Muscle layer of colon (tissue), 2 donors: ENCODE data around the gene CRLF2.
"Not testable (repeated sequence)": the region's sequence is repeated elsewhere in the genome, so short reads cannot be mapped to it uniquely, and the experiment has no call there.

Source experiments
- H3K27ac ChIP-seq: one replicate; pipeline ENCODE4 v1.7.0; 2013; ENCODE audit warnings: low read depth, mild to moderate bottlenecking, low read length, moderate library complexity
- H3K27me3 ChIP-seq, 2 donors: one replicate each; pipeline ENCODE4 v1.7.0; 2013; ENCODE audit warnings: low read length in 2 of 2, mild to moderate bottlenecking in 2 of 2; ENCODE audit not compliant: insufficient read depth in 2 of 2, control insufficient read depth in 1 of 2
- H3K36me3 ChIP-seq: one replicate; pipeline ENCODE4 v1.7.0; 2013; ENCODE audit warnings: mild to moderate bottlenecking, low read length; ENCODE audit not compliant: insufficient read depth
- H3K4me1 ChIP-seq: one replicate; pipeline ENCODE4 v1.7.0; 2013; ENCODE audit warnings: mild to moderate bottlenecking, low read length; ENCODE audit not compliant: insufficient read depth
- H3K4me3 ChIP-seq, 2 donors: one replicate each; pipeline ENCODE4 v1.7.0; 2013; ENCODE audit warnings: low read length in 2 of 2, low read depth in 1 of 2, mild to moderate bottlenecking in 1 of 2, moderate library complexity in 1 of 2
- H3K9ac ChIP-seq: one replicate; pipeline ENCODE4 v1.7.0; 2013; ENCODE audit warnings: low read length
- H3K9me3 ChIP-seq: one replicate; pipeline ENCODE4 v1.7.0; 2013; ENCODE audit warnings: mild to moderate bottlenecking, low read length
- donor health status: abdominal sarcoma.
- donor health status: Adenocarcinoma of cecum.

Gene CRLF2

DNA sequence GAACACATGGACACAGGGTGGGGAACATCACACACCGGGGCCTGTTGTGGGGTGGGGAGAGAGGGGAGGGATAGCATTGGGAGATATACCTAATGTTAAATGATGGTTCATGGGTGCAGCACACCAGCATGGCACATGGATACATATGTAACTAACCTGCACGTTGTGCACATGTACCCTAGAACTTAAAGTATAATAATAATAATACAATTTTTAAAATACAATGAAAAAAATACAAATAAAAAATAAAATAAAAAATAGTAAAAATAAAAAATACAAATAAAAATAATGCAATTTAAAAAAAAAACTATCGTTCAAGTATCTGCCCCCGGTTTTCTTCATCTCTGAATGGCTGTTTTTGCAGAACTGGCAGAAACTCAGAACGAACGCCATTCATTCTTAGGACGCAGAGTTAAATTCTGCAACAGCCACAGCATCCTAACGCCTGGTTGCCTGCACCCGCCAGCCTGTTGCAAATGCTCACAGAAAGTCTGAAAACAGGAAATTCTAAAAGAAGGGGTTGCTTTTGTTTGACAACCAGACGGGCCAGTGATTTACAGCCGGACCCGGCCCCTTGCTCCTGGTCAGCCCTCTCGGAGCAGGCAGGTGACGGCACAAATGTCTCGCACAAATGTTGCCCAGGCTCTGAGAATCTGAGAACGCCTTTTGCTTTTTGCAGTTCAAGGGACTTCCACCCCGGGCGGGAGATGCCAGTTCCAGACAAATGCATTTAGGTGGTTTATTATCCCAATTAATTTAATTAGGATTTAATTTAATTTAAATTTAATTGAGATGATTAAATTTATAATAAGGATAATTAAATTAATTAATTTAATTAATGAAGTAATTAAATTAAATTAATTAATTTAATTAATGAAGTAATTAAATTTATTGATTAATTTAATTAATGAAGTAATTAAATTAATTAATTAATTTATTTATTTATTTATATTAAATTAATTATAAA, 47.8 kb downstream of the CRLF2 start:
- Histone ChIP-seq H3K27ac (no peak overlapping the region), H3K9ac (no peak overlapping the region), H3K27me3 (no peaks in the 10 kb centered on the region), H3K9me3 (no peaks in the 10 kb centered on the region), H3K4me1 (no peaks in the 10 kb centered on the region), H3K36me3 (no peaks in the 10 kb centered on the region), H3K4me3 (no peak overlapping the region)

DNA sequence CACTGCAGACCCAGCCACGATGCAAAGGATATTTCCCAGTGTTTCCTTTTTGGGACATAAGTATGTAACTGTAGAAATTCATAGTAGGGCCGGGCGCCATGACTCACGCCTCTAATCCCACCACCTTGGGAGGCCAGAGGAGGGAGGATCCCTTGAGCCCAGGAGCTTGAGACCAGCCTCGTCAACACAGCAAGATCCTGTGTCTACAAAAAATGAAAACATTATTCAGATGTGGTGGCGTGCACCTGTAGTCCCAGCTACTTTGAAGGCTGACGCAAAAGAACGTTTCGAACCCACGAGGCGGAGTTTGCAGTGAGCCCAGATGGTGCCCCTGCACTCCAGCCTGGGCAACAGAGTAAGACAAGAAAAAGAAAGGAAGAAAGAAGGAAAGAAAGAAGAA, 49.2 kb downstream of the CRLF2 start:
- no peaks in the 10 kb centered on the region for H3K27me3 ChIP-seq
- H3K4me1 ChIP-seq: no peaks in the 10 kb centered on the region
- no peak overlapping the region for H3K27ac ChIP-seq
- no peak overlapping the region for H3K9ac ChIP-seq
- no peak overlapping the region for H3K4me3 ChIP-seq
- no peaks in the 10 kb centered on the region for H3K9me3 ChIP-seq
- H3K36me3 ChIP-seq: no peaks in the 10 kb centered on the region

DNA sequence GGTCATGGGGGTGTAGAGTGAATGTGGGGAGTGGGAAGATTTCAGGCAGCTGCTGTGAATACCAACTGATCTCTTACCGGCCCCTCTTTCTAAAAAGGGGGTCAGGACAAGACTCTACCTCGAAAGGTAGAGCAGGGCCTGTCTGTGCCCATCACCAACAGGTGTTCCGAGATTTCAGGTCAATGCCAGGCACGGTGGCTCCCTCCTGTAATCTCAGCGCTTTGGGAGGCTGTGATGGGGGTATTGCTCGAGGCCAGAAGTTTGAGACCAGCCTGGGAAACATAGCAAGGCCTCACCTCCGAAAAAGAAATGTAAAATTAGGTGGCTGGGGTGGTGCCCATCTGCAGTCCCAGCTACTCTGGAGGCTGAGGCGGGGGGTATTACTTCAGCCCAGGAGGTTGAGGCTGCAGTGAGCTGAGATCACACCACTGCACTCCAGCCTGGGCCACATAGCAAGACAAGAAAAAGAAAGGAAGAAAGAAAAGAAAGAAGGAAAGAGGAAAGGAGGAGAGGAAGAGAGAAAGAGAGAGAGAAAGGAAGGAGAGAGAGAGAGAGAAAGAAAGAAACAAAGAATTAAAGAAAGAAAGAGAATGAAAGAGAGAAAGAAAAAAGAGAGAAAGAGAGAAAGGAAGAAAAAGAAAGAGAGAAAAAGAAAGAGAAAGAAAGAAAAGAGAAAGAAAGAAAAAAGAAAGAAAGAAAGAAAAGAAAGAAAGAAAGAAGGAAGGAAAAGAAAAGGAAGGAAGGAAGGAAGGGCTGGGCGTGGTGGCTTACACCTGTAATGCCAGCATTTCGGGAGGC, 50.1 kb downstream of the CRLF2 start:
- Histone ChIP-seq H3K9me3 (no peaks in the 10 kb centered on the region), H3K36me3 (no peaks in the 10 kb centered on the region), H3K27ac (no peak overlapping the region), H3K4me3 (no peak overlapping the region), H3K27me3 (no peaks in the 10 kb centered on the region), H3K9ac (no peak overlapping the region), H3K4me1 (no peaks in the 10 kb centered on the region)

DNA sequence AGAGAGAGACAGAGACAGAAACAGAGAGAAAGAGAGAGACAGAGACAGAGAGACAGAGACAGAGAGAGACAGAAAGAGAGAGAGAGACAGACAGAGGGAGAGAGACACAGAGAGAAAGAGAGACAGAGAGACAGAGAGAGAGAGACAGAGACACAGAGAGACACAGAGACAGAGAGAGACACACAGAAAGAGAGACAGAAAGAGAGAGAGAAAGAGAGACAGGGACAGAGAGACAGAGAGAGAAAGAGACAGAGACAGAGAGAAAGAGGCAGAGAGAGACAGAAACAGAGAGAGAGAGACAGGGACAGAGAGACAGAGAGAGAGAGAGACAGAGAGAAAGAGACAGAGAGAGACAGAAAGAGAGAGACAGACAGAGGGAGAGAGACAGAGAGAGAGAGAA, 52.9 kb downstream of the CRLF2 start:
- no peak overlapping the region for H3K9ac ChIP-seq
- H3K27ac ChIP-seq: no peak overlapping the region
- H3K27me3 ChIP-seq: no peaks in the 10 kb centered on the region
- no peaks in the 10 kb centered on the region for H3K4me1 ChIP-seq
- H3K9me3 ChIP-seq: no peaks in the 10 kb centered on the region
- no peaks in the 10 kb centered on the region for H3K36me3 ChIP-seq
- H3K4me3 ChIP-seq: no peak overlapping the region

DNA sequence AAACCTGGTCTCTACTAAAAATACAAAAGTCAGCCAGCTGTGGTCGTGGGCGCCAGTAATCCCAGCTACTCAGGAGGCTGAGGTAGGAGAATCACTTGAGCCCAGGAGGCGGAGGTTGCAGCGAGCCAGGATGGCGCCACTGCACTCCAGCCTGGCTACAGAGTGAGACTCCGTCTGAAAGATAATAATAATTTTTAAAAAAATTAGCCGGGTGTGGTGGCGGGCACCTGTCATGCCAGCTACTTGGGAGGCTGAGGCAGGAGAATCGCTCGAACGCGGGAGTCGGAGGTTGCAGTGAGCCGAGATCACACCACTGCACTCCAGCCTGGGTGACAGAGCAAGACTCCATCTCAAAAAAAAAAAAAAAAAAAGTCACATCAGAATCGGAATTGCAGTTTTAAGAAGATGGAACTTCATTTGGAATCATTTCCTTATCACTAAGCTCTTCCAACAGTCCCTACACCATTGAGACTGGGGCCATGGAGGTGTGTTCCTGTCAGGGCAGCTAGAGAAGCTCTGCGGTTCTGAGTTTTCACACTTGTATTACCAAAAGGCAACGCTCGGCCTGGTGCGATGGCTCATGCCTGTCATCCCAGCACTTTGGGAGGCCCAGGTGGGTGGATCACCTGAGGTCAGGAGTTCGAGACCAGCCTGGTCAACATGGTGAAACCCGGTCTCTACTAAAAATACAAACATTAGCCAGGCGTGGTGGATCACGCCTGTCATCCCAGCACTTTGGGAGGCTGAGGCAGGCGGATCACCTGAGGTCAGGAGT, 55.6 kb downstream of the CRLF2 start:
- not testable (repeated sequence) for H3K9me3 ChIP-seq, H3K36me3 ChIP-seq, H3K4me1 ChIP-seq, H3K27me3 ChIP-seq, H3K4me3 ChIP-seq, H3K27ac ChIP-seq, H3K9ac ChIP-seq

DNA sequence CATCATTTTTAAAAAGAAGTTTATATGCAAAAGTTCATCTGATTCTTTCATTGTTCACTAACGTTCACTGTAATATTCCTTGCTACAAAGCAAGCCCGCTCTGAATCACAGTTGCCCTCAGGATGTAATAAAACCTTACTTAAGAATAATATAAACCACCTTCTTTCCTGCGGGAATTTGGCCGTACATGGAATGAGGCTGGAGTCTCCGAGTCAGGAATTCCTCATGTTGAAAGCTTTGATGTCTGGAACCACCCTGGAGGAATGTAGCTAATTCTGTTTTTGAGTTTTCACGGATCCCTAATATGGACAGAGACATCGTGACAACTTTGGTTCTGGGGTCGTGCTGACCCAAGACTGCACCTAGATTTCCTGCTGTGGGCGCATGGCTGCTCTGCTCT, 58.5 kb downstream of the CRLF2 start:
- Histone ChIP-seq H3K27ac (no peak overlapping the region), H3K27me3 (no peaks in the 10 kb centered on the region), H3K9me3 (no peaks in the 10 kb centered on the region), H3K4me3 (no peak overlapping the region), H3K4me1 (no peaks in the 10 kb centered on the region), H3K36me3 (no peaks in the 10 kb centered on the region), H3K9ac (no peak overlapping the region)

DNA sequence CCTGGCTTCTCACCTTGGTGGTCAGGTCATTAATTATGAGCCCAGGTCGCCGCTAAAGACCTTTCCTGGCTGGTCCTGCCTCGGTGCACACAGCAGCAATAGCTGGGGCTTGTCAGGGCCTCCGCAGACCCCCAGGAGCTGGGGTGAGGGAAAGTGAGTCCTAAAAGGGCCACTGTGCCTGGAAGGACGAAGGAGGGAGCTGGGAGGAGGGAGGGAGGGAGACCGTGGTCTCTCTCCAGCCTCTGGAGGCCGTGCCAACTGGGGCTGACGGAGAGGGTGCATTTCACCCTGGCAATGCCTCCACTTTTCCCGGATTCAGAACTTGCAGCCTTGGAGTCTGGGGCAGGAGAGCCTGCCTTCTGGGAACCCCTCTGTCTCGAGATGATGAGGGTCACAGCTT, 60.4 kb downstream of the CRLF2 start:
- H3K27ac ChIP-seq: no peak overlapping the region
- no peaks in the 10 kb centered on the region for H3K4me1 ChIP-seq
- H3K27me3 ChIP-seq: no peaks in the 10 kb centered on the region
- H3K9me3 ChIP-seq: no peaks in the 10 kb centered on the region
- H3K9ac ChIP-seq: no peak overlapping the region
- H3K36me3 ChIP-seq: no peaks in the 10 kb centered on the region
- no peak overlapping the region for H3K4me3 ChIP-seq

DNA sequence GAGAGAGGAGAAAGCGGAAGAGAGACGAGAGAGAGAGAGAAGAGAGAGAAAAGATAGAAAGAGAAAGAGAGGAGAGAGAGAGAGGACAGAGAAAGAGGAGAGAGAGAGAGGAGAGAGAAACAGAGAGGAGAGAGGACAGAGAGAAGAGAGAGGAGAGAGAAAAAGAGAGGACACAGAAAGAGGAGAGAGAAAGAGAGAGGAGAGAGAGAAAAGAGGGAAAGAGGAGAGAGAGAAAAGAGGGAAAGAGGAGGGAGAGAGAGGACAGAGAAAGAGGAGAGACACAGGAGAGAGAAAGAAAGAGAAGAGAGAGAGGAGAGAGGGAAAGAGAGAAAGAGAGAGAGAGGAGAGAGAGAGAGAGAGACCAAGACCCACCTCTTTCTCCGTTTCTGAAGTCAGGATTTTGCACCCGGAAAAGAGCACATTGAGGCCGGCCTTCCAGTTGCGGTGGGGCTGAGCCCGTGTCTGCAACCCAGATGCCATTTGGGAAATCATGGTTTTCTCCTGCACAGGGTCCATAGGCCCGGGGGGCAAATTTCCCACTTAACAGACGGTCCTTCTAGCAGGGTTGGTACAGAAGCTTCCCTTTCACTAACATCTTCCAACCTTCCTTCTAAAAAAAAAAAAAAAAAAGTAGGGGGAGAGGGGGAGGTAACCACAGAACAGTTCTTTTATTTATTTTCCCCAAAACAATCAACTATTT, 60.9 kb downstream of the CRLF2 start:
- H3K27me3 ChIP-seq: no peaks in the 10 kb centered on the region
- H3K27ac ChIP-seq: no peak overlapping the region

DNA sequence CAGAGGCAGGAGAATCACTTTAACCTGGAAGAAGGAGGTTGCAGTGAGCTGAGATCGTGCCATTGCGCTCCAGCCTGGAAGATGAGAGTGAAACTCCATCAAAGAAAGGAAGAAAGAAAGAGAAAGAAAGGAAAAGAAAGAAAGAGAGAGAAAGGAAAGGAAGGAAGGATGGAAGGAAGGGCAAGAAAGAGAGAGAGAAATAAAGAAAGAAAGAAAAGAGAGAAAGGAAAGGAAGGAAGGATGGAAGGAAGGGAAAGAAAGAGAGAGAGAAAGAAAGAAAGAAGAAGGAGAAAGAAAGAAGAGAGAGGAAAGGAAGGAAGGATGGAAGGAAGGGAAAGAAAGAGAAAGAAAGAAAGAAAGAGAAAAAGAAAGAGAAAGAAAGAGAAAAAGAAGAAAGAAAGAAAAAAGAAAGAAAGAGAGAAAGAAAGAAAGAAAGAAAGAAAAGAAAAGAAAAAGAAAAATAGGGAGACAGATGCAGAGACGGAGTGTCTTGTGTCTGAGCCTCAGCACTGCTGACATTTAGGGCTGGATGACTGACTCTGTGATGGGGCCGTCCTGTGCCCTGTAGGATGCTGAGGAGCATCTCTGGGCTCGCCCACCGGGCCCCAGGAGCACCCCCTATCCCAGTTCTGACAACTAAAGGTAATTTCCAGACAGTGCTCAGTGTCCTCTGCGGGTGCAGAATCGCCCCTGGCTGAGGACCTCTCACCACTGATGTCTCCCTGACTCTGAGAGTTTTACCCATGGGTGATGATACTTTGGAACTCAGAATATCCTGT, 61.7 kb downstream of the CRLF2 start:
- Histone ChIP-seq H3K27me3 (no peaks in the 10 kb centered on the region), H3K27ac (no peak overlapping the region), H3K4me1 (no peaks in the 10 kb centered on the region), H3K9me3 (no peaks in the 10 kb centered on the region), H3K4me3 (no peak overlapping the region), H3K9ac (no peak overlapping the region), H3K36me3 (no peaks in the 10 kb centered on the region)

More for the DNA sequence above, 60.9 kb downstream of the CRLF2 start:
- Histone ChIP-seq H3K9me3 (no peaks in the 10 kb centered on the region), H3K9ac (no peak overlapping the region), H3K4me3 (no peak overlapping the region), H3K4me1 (no peaks in the 10 kb centered on the region), H3K36me3 (no peaks in the 10 kb centered on the region)

DNA sequence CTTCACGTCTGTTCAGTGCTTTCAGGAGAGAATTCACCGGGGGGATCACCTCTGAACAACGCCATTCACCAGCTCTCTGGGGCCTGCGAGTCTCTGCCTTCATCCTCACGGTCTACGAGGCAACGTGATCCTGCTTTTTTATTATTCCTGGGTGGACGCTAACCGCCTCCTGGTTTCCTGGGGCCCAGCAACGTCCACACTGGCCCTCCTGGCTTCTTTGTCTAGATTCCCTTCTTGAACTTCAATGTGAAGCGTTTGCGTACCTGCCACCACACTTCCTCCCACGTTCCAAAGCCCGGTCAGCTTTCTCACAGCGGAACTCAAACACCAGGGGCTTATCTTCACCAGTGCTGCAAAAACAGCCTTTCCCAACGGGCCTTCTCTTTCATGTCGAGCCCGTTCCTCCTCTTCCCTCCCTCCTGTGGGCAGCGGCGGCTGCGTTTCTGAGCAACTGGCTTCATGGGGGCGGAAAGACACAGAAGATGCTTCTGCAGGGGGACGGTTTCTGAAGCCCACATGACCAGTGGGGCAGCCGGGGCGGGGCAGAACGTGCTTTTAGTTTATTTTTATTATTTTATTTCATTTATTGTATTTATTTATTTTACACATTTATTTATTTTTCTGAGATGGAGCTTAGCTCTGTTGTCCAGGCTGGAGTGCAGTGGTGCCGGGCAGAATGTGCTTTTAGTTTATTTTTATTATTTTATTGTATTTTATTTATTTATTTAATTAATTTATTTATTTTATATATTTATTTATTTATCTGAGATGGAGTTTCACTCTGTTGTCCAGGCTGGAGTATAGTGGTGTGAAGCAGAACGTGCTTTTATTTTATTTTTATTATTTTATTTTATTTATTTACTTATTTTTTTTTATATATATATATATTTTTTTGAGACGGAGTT, 64.6 kb downstream of the CRLF2 start:
- Histone ChIP-seq H3K27me3 (no peaks in the 10 kb centered on the region), H3K9ac (no peak overlapping the region)

More for the DNA sequence above, 64.6 kb downstream of the CRLF2 start:
- H3K4me1 ChIP-seq: no peaks in the 10 kb centered on the region
- no peaks in the 10 kb centered on the region for H3K9me3 ChIP-seq
- no peak overlapping the region for H3K4me3 ChIP-seq
- H3K27ac ChIP-seq: no peak overlapping the region
- H3K36me3 ChIP-seq: no peaks in the 10 kb centered on the region
